Non-pigmented ciliary epithelial cell (primary cell): ENCODE measurements around the gene VPS8.
"Not testable (repeated sequence)": the region's sequence is repeated elsewhere in the genome, so short reads cannot be mapped to it uniquely, and the experiment has no call there.

Experiments used
- DNase-seq: peaks from one replicate; pipeline ENCODE4 v3.0.0-alpha.2; 2010; ENCODE audit warnings: low read depth

The VPS8 gene

GRCh38 chr3:184918750-184919149, 106.8 kb downstream of the VPS8 start:
- DNase-seq = no peak

GRCh38 chr3:184919651-184920050, 107.7 kb downstream of the VPS8 start:
- no peak for DNase-seq

GRCh38 chr3:184924547-184924946, 112.6 kb downstream of the VPS8 start:
- DNase-seq = no peak

GRCh38 chr3:184927796-184928315, 115.9 kb downstream of the VPS8 start:
- DNase-seq = no peak

GRCh38 chr3:184932777-184933176, 120.8 kb downstream of the VPS8 start:
- no peak for DNase-seq

GRCh38 chr3:184937611-184938010, 125.6 kb downstream of the VPS8 start:
- no peak for DNase-seq

- DNase-seq = no peak
Measured at GRCh38 chr3:184941408-184941807, 129.4 kb downstream of the VPS8 start.

GRCh38 chr3:184942735-184943134, 130.8 kb downstream of the VPS8 start:
- no peak for DNase-seq

GRCh38 chr3:184944241-184944640, 132.3 kb downstream of the VPS8 start:
- no peak for DNase-seq

- DNase-seq = no peak
Measured at GRCh38 chr3:184945886-184946625, 134.1 kb downstream of the VPS8 start.

- DNase-seq = no peak
Measured at GRCh38 chr3:184946917-184947316, 135.0 kb downstream of the VPS8 start.

GRCh38 chr3:184949251-184949965, 137.4 kb downstream of the VPS8 start:
- no peak for DNase-seq

GRCh38 chr3:184950816-184951215, 138.8 kb downstream of the VPS8 start:
- DNase-seq = not testable (repeated sequence)

GRCh38 chr3:184952671-184953070, 140.7 kb downstream of the VPS8 start:
- DNase-seq = no peak

- no peak for DNase-seq
Measured at GRCh38 chr3:184953401-184953800, 141.4 kb downstream of the VPS8 start.

- no peak for DNase-seq
Measured at GRCh38 chr3:184954251-184954650, 142.3 kb downstream of the VPS8 start.

- not testable (repeated sequence) for DNase-seq
Measured at GRCh38 chr3:184954851-184955250, 142.9 kb downstream of the VPS8 start.

GRCh38 chr3:184965639-184966430, 153.9 kb downstream of the VPS8 start:
- no peak for DNase-seq

- no peak for DNase-seq
Measured at GRCh38 chr3:184968115-184968514, 156.1 kb downstream of the VPS8 start.

GRCh38 chr3:184970186-184970585, 158.2 kb downstream of the VPS8 start:
- no peak for DNase-seq

- DNase-seq = no peak
Measured at GRCh38 chr3:184977796-184978195, 165.8 kb downstream of the VPS8 start.

- no peak for DNase-seq
Measured at GRCh38 chr3:184981071-184981470, 169.1 kb downstream of the VPS8 start.

- no peak for DNase-seq
Measured at GRCh38 chr3:184982076-184982475, 170.1 kb downstream of the VPS8 start.
